GM18873 (cell line): ENCODE data around the gene GABRA5.
"Not testable (repeated sequence)": the region's sequence is repeated elsewhere in the genome, so short reads cannot be mapped to it uniquely, and the experiment has no call there.

Experiments used
- ATAC-seq: cut with Tn5 transposase; IDR thresholded peaks from one replicate; pipeline ENCODE4 v1.9.1; 2021; ENCODE audit warnings: mild to moderate bottlenecking, moderate library complexity, moderate number of reproducible peaks; ENCODE audit not compliant: unreplicated experiment, low FRiP score

Gene GABRA5

DNA sequence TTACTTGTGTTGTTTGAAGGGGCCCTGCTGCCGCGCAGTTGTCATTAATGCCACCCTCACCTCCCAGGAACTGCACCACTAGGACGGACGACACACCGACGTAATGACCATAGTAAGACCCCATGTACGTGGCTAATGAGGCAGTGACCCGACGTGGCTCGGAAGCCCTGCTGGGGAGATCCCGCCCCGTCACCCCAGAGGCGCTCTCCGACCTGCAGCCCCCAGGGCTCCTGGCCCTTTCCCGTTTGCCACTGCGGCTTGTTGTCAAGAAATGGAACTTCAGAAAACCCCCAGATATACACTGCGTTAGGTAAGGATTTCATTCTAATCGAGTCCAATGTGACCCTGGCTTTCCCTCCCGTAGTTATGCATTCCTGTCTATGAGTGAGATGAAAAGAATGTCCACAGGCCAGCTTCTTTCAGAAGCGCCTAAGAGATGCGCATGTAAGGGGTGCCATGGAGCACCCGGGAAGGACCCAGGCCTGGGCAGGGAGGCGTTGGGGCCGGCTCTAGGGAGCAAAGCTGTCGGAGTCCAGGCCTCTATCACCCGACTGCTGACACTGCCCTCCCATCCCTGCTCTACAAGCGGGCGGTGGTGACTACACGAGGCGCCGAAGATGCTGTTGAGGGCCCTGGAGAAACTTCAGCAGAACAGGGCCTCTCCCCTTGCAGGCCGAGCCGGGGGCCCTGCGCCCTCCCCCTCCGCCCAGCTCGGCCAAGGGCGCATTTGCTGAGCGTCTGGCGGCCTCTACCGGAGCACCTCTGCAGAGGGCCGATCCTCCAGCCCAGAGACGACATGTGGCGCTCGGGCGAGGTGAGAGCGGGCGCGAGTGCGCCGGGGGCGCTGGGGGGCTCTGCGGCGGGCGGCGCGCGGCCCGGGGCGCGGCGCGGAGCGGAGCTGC lies at the start of gene GABRA5:
Gene GABRA5, plus strand, starts transcription at position 765 of the 902 bp plus-strand sequence. CDS start 2,187 bp downstream, outside the sequence.
- ATAC-seq: no peak

GRCh38 chr15:26831191-26831590 lies 35.7 kb upstream of the GABRA5 start:
- ATAC-seq: not testable (repeated sequence)

GRCh38 chr15:26831951-26832350 lies 34.9 kb upstream of the GABRA5 start:
- ATAC-seq: no peak

- ATAC-seq: no peak
Measured at GRCh38 chr15:26838742-26839460, 28.0 kb upstream of the GABRA5 start.

GRCh38 chr15:26841514-26841913 lies 25.3 kb upstream of the GABRA5 start:
- ATAC-seq: no peak

DNA sequence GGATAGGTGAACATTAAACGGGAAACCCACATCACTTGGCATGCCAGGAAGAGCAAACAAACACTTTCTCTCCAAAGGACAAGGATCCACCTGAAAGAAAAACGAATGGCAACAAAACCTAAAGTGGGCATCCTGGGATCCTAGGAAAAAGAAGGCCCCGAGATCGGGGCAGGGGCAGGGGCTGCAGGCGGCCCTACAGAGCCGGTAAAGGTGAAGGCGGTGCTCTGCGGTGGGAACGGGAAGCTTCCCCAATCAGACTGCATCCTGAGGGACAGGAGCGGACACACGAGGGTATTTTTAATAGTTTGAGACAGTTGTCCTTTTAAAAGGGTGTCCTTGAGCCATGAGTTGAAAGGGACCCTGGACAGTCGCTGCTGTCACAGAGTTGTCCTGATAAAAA lies 24.9 kb upstream of the GABRA5 start:
- no peak for ATAC-seq

GRCh38 chr15:26842391-26842790 lies 24.5 kb upstream of the GABRA5 start:
- no peak for ATAC-seq

- no peak for ATAC-seq
Measured at GRCh38 chr15:26844901-26845300, 22.0 kb upstream of the GABRA5 start.

DNA sequence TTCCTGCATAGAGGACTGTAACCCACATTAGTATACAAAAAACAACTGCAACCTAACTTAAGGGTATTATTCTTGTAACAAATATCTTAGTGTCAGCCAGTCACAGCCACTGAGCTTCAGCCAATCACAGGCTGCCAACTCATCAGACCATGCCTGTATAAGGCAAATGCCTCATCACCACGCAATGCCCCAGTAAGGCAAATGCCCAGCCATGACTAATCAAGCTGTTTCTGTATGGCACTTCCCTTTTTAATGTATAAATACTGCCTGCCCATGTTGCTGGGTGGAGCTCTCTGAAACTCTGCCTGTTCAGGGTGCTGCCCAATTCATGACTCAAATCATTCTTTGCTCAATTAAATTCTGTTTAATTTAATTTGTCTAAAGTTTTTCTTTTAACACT lies 18.4 kb upstream of the GABRA5 start:
- no peak for ATAC-seq

GRCh38 chr15:26850161-26850560 lies 16.7 kb upstream of the GABRA5 start:
- no peak for ATAC-seq

DNA sequence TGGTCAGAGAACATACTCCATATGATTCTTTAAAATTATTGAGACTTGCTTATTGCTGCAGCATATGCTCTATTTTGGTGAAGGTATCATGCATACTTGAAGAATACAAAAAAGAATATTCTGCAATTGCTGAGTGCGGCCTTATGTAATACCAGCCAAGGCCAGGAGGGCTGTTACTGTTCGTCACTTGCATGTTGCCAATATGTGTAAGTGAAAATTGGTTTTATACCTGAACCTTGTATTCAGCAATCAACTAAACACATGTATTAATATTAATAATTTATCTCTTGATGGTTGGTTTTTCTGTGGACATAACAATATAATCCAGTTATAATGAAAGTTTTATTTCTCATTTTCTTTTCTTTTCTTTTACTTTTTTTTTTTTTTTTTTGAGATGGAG lies 13.9 kb upstream of the GABRA5 start:
- ATAC-seq: no peak

DNA sequence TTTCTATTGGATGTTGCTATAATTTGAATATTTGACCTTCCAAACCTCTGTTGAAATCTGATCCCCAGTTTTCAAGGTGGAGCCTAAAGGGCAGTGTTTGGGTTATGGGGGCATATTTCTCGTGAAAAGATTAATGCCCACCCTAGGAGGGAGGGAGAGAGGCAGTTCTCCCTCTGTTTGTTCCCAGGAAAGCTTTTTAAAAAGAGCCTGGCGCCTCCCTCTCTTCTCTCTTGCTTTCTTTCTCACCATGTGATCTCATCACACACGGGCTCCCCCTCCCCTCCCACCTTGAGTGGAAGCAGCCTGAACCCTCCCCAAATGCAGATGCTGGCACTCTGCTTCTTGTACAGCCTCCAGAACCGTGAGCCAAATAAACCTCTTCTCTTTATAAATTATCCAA lies 12.4 kb upstream of the GABRA5 start:
- no peak for ATAC-seq

DNA sequence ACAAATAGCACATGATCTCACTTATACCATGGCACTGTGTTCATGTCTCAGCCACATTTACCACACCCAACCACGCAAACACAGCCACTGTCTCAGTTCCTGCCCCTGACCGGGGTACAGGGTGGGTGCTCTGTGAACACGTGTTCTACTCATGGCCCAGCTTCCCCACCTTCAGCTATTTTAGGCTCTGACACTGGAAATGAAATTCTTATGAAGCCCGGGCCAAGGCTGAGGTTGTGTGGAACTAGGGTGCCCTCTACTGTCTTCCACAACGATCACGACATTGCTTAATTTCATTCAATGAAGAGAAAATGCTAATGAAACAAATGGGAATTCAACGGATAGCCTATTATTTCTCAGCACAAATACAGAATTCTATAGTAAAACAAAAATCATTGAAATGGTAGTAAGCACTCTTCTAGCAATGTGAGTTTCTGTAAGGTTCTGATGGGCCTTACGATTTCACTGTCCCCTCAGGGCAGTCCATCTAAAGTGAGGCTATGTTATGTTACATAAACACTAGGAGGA lies 2.1 kb upstream of the GABRA5 start:
- ATAC-seq: no peak

- no peak for ATAC-seq
Measured at GRCh38 chr15:26867200-26868007, 542 bp downstream of the GABRA5 start.

- no peak for ATAC-seq
Measured at GRCh38 chr15:26868029-26868685, 1.3 kb downstream of the GABRA5 start.

DNA sequence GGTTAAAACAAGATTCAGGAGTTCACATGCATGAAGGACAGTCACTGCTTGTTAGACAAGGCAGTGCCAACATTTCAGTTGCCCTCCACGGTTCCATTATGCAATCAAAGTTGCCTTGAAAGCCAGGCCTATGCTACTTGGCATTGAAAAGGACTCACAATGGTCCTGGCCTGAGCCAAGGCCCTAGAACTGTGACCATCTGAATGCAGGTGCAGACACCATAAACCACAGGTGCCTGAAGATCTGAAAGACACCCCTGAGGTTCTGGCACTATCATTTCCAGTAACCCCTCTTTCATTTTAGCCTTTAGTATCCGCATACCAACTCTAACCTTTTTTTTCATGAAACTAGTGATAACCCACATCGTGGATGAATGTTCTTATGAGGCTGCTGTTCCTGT lies 2.8 kb downstream of the GABRA5 start:
- ATAC-seq: no peak

DNA sequence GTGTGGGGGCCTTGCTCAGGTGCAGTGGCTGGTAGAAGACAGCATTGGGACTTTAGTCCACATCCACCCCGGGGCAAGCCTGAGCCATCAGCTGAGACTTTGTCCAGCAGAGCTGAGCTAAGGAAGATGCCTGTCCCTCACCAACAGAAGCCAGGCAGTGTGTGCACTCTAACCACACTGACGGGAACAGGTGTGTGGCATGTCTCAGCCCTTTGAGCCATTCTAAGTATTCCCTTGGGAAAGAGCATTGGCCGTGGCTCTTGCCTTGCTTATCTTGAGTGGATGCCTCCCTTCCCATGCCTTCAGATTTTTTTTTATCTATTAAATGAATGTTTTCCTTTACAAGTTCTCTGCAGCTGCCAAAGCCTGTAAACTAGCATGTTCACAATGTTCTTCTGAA lies 3.5 kb downstream of the GABRA5 start:
- no peak for ATAC-seq

DNA sequence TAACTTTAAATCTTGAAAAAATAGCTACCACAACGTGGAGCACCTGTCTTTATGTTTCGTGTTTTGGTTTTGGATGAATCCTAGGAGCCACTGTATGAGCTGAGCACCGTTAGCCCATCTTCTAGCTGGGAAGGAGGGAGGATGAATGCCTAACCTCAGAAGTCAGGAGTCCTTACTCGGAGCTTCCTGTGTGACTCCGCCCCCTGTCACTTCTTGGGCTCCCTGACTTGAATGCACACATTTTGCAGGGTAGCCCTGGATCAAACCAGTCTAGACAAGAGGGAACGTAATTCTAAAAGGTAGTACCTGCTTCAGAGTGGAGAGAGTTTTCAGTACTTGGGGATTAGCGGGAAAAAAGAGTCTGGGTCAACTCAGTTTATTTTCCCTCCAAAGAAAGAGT lies 5.3 kb downstream of the GABRA5 start:
- no peak for ATAC-seq

- ATAC-seq: no peak
Measured at GRCh38 chr15:26873846-26874245, 7.0 kb downstream of the GABRA5 start.
